Neural progenitor cell (in vitro differentiated cells): ENCODE results near the gene TNFSF11. TPM values are rescaled to one million over a fixed set of nuclear protein-coding genes. Genes with fewer than 3 reads are reported as not detected.

Source experiments
- DNase-seq: peaks from one replicate; pipeline ENCODE4 v3.0.0-alpha.2; 2016; ENCODE audit warnings: low spot score
- H2AFZ ChIP-seq: fragments of 200-600 bp; sonication (generic); replicated peaks from 2 replicates; pipeline ENCODE4 v1.6.1; 2016; ENCODE audit warnings: antibody characterized with exemption
- H3F3A ChIP-seq: fragments of 200-600 bp; sonication (generic); 2 replicates; pipeline ENCODE4 v1.6.1; 2016; ENCODE audit warnings: antibody characterized with exemption, low read depth
- H3K27ac ChIP-seq: fragments of 200-600 bp; sonication (generic); 2 replicates; pipeline ENCODE4 v1.5.1; 2016; ENCODE audit warnings: mild to moderate bottlenecking
- H3K27me3 ChIP-seq: fragments of 200-600 bp; sonication (generic); 2 replicates; pipeline ENCODE4 v1.6.1; 2016; ENCODE audit warnings: mild to moderate bottlenecking, moderate library complexity
- H3K36me3 ChIP-seq: fragments of 200-600 bp; sonication (generic); 2 replicates; pipeline ENCODE4 v1.5.1; 2016
- H3K4me1 ChIP-seq: fragments of 200-600 bp; sonication (generic); 2 replicates; pipeline ENCODE4 v1.6.1; 2016; ENCODE audit warnings: mixed run types
- H3K4me2 ChIP-seq: fragments of 200-600 bp; sonication (generic); 2 replicates; pipeline ENCODE4 v1.6.1; 2016
- H3K4me3 ChIP-seq: fragments of 200-600 bp; sonication (generic); 2 replicates; pipeline ENCODE4 v1.5.1; 2016
- H3K79me2 ChIP-seq: fragments of 200-600 bp; sonication (generic); 2 replicates; pipeline ENCODE4 v1.6.1; 2016; ENCODE audit warnings: low read depth
- H3K9ac ChIP-seq: fragments of 200-600 bp; sonication (generic); 2 replicates; pipeline ENCODE4 v1.6.1; 2016
- H3K9me3 ChIP-seq: fragments of 200-600 bp; sonication (generic); 2 replicates; pipeline ENCODE4 v1.5.1; 2016; ENCODE audit warnings: low read depth
- H4K20me1 ChIP-seq: fragments of 200-600 bp; sonication (generic); 2 replicates; pipeline ENCODE4 v1.6.1; 2016; ENCODE audit warnings: low read depth
- H3K27ac Mint-ChIP-seq: 3 replicates; pipeline ENCODE4 v1.8.0; 2021; ENCODE audit warnings: mixed read lengths
- H3K27me3 Mint-ChIP-seq: 2 replicates; pipeline ENCODE4 v1.8.0; 2022; ENCODE audit warnings: low read depth, mild to moderate bottlenecking, inconsistent platforms, moderate library complexity, mixed read lengths; ENCODE audit not compliant: insufficient read depth
- H3K36me3 Mint-ChIP-seq: 3 replicates; pipeline ENCODE4 v1.8.0; 2021; ENCODE audit warnings: mixed read lengths
- H3K4me1 Mint-ChIP-seq: 3 replicates; pipeline ENCODE4 v1.8.0; 2021; ENCODE audit warnings: mixed read lengths
- H3K4me3 Mint-ChIP-seq: 3 replicates; pipeline ENCODE4 v1.8.0; 2021; ENCODE audit warnings: mild to moderate bottlenecking, moderate library complexity, mixed read lengths
- H3K9me3 Mint-ChIP-seq: 3 replicates; pipeline ENCODE4 v1.8.0; 2020; ENCODE audit warnings: mixed read lengths
- EZH2 ChIP-seq: fragments of 200-600 bp; sonication (generic); IDR thresholded peaks from 2 replicates; pipeline ENCODE4 v1.6.1; 2017; ENCODE audit warnings: antibody characterized with exemption, mild to moderate bottlenecking, moderate library complexity
- EZH2phosphoT487 ChIP-seq: fragments of 200-600 bp; sonication (generic); IDR thresholded peaks from 2 replicates; pipeline ENCODE4 v1.6.1; 2017; ENCODE audit warnings: antibody characterized with exemption
- total RNA-seq: library from RNA; depleted of rRNA; stranded (reverse); fragments of >200 nt; gene quantifications from 2 replicates; pipeline ENCODE4 v1.2.3, GENCODE V29; 2015; ENCODE audit warnings: low replicate concordance
- TF ChIP-seq, protein P1 (sequence below): fragments of 200-600 bp; sonication (generic); IDR thresholded peaks from 2 replicates; pipeline ENCODE4 v1.5.1; 2017; ENCODE audit warnings: antibody characterized with exemption, mild to moderate bottlenecking

The TNFSF11 gene
- total RNA-seq, 1 donor from 2014 or later, result 0.21 TPM

- Histone ChIP-seq H3K9me3 (no peaks in the 10 kb centered on the region), H3K27me3 (no peaks in the 10 kb centered on the region), H3K9ac (no peak overlapping the region), H3F3A (peaks cover 6% of the 10 kb centered on the region), H3K79me2 (no peaks in the 10 kb centered on the region), H3K27ac (no peak overlapping the region), H3K36me3 (no peaks in the 10 kb centered on the region), H3K4me1 (peaks cover 27% of the 10 kb centered on the region), H2AFZ (no peak overlapping the region), H3K4me3 (no peak overlapping the region), H4K20me1 (no peaks in the 10 kb centered on the region), H3K4me2 (no peak overlapping the region)
- Mint-ChIP-seq H3K27ac (no peak overlapping the region), H3K4me3 (no peak overlapping the region), H3K27me3 (no peaks in the 10 kb centered on the region), H3K9me3 (no peaks in the 10 kb centered on the region), H3K4me1 (peaks cover 5% of the 10 kb centered on the region), H3K36me3 (no peaks in the 10 kb centered on the region)
- no peak for DNase-seq
- TF ChIP-seq EZH2, result no peak
- TF ChIP-seq EZH2phosphoT487, result no peak
- TF ChIP-seq, protein P1, sequence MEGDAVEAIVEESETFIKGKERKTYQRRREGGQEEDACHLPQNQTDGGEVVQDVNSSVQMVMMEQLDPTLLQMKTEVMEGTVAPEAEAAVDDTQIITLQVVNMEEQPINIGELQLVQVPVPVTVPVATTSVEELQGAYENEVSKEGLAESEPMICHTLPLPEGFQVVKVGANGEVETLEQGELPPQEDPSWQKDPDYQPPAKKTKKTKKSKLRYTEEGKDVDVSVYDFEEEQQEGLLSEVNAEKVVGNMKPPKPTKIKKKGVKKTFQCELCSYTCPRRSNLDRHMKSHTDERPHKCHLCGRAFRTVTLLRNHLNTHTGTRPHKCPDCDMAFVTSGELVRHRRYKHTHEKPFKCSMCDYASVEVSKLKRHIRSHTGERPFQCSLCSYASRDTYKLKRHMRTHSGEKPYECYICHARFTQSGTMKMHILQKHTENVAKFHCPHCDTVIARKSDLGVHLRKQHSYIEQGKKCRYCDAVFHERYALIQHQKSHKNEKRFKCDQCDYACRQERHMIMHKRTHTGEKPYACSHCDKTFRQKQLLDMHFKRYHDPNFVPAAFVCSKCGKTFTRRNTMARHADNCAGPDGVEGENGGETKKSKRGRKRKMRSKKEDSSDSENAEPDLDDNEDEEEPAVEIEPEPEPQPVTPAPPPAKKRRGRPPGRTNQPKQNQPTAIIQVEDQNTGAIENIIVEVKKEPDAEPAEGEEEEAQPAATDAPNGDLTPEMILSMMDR, result no peak
Measured at GRCh38 chr13:42615691-42616090, 41.7 kb downstream of the TNFSF11 start.

GRCh38 chr13:42617221-42617620, 43.3 kb downstream of the TNFSF11 start:
- no peak overlapping the region for H3K4me3 ChIP-seq
- H3K9ac ChIP-seq, result no peak overlapping the region
- peaks cover 6% of the 10 kb centered on the region for H3F3A ChIP-seq
- H3K4me1 ChIP-seq, result peaks cover 27% of the 10 kb centered on the region
- TF ChIP-seq, protein P1, result no peak
- TF ChIP-seq EZH2, result no peak
- no peak for TF ChIP-seq EZH2phosphoT487
- H3K27me3 Mint-ChIP-seq, result no peaks in the 10 kb centered on the region
- H3K9me3 ChIP-seq, result no peaks in the 10 kb centered on the region
- no peaks in the 10 kb centered on the region for H3K36me3 Mint-ChIP-seq
- no peaks in the 10 kb centered on the region for H3K36me3 ChIP-seq
- no peaks in the 10 kb centered on the region for H3K9me3 Mint-ChIP-seq
- no peak overlapping the region for H2AFZ ChIP-seq
- no peaks in the 10 kb centered on the region for H3K27me3 ChIP-seq
- no peaks in the 10 kb centered on the region for H4K20me1 ChIP-seq
- DNase-seq, result peak; percentile 32
- no peaks in the 10 kb centered on the region for H3K79me2 ChIP-seq
- peaks cover 5% of the 10 kb centered on the region for H3K4me1 Mint-ChIP-seq
- H3K27ac Mint-ChIP-seq, result no peak overlapping the region
- no peak overlapping the region for H3K27ac ChIP-seq
- peak overlapping the region; percentile 11 for H3K4me2 ChIP-seq
- no peak overlapping the region for H3K4me3 Mint-ChIP-seq

DNA sequence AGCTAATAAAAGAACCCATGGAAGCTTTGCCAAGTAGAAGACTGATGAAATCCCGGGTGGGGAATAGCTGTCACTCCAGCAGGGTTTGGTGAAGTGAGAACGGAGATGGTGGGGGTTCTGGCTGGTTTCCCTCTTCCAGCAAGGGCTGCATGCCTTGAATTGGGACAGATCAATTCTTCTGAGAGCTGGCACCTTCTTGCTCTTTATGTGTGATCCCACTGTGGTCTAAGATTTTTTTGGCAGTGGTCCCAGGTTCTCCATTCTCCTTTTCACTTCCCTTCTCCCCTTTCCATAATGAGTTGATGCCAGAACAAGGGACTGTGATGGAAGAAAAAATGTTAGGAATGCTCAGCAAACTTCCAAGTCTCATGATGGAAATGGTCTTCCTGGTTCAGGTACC, 50.0 kb downstream of the TNFSF11 start:
- Mint-ChIP-seq H3K4me1 (no peaks in the 10 kb centered on the region), H3K27ac (no peak overlapping the region), H3K27me3 (no peaks in the 10 kb centered on the region), H3K9me3 (no peaks in the 10 kb centered on the region), H3K4me3 (no peak overlapping the region), H3K36me3 (no peaks in the 10 kb centered on the region)
- Histone ChIP-seq H3F3A (no peaks in the 10 kb centered on the region), H3K79me2 (no peaks in the 10 kb centered on the region), H3K9ac (no peak overlapping the region), H2AFZ (no peak overlapping the region), H3K4me2 (no peak overlapping the region), H3K36me3 (no peaks in the 10 kb centered on the region), H3K9me3 (no peaks in the 10 kb centered on the region), H3K4me3 (no peak overlapping the region), H3K4me1 (peaks cover 7% of the 10 kb centered on the region), H4K20me1 (no peaks in the 10 kb centered on the region), H3K27me3 (no peaks in the 10 kb centered on the region), H3K27ac (no peak overlapping the region)
- TF ChIP-seq EZH2phosphoT487, result no peak
- no peak for TF ChIP-seq EZH2
- TF ChIP-seq, protein P1, result no peak
- DNase-seq, result no peak
